Measurements from ENCODE around the gene HRAS. TPM values are rescaled to one million over a fixed set of nuclear protein-coding genes. Genes with fewer than 3 reads are reported as not detected.

The HRAS gene
- total RNA-seq, 1 donor from 2014 or later = 63.2 TPM

GRCh38 chr11:533586-534395 lies 1.6 kb downstream of the HRAS start:
- Histone ChIP-seq H3K27me3 (ENCODE audit: control insufficient read depth in 3 of 3, insufficient read depth in 3 of 3, low read length in 3 of 3) (peaks cover 0 to 22% (median 17%) of the 10 kb centered on the region in 3 donors), H3K9ac (ENCODE audit: low read depth in 1 of 3, low read length in 3 of 3) (peak overlapping the region; percentile 84 to 93 (median 91)), H3K9me3 (ENCODE audit: control insufficient read depth in 3 of 3, low read length in 3 of 3) (no peaks in the 10 kb centered on the region), H3K4me1 (ENCODE audit: control insufficient read depth in 3 of 3, insufficient read depth in 3 of 3, low read length in 3 of 3) (peaks cover 32 to 49% (median 45%) of the 10 kb centered on the region in 3 donors), H3K4me3 (ENCODE audit: low read length in 3 of 3) (peak overlapping the region; percentile 50 to 83 (median 81)), H3K36me3 (ENCODE audit: control insufficient read depth in 3 of 3, insufficient read depth in 3 of 3, low read length in 3 of 3) (peaks cover 18 to 25% (median 22%) of the 10 kb centered on the region in 3 donors), H3K27ac (ENCODE audit: low read depth, low read length) (peak overlapping the region; percentile 88)

- no peaks in the 10 kb centered on the region for H3K9me3 ChIP-seq (ENCODE audit: control insufficient read depth in 3 of 3, low read length in 3 of 3)
- H3K4me1 ChIP-seq (ENCODE audit: control insufficient read depth in 3 of 3, insufficient read depth in 3 of 3, low read length in 3 of 3) = peaks cover 33 to 54% (median 50%) of the 10 kb centered on the region in 3 donors
- H3K27ac ChIP-seq (ENCODE audit: low read depth, low read length) = no peak overlapping the region
- H3K36me3 ChIP-seq (ENCODE audit: control insufficient read depth in 3 of 3, insufficient read depth in 3 of 3, low read length in 3 of 3) = peaks cover 18 to 25% (median 22%) of the 10 kb centered on the region in 3 donors
- H3K9ac ChIP-seq (ENCODE audit: low read depth in 1 of 3, low read length in 3 of 3) = no peak overlapping the region
- no peak overlapping the region for H3K4me3 ChIP-seq (ENCODE audit: low read length in 3 of 3)
- peaks cover 0 to 15% (median 10%) of the 10 kb centered on the region in 3 donors for H3K27me3 ChIP-seq (ENCODE audit: control insufficient read depth in 3 of 3, insufficient read depth in 3 of 3, low read length in 3 of 3)
Measured at GRCh38 chr11:532986-533585, 2.3 kb downstream of the HRAS start.

GRCh38 chr11:532527-532985 lies 2.8 kb downstream of the HRAS start:
- Histone ChIP-seq H3K27me3 (ENCODE audit: control insufficient read depth in 3 of 3, insufficient read depth in 3 of 3, low read length in 3 of 3) (peaks cover 0 to 10% (median 5%) of the 10 kb centered on the region in 3 donors), H3K36me3 (ENCODE audit: control insufficient read depth in 3 of 3, insufficient read depth in 3 of 3, low read length in 3 of 3) (peaks cover 18 to 25% (median 22%) of the 10 kb centered on the region in 3 donors), H3K4me3 (ENCODE audit: low read length in 3 of 3) (no peak overlapping the region), H3K9me3 (ENCODE audit: control insufficient read depth in 3 of 3, low read length in 3 of 3) (no peaks in the 10 kb centered on the region), H3K27ac (ENCODE audit: low read depth, low read length) (no peak overlapping the region), H3K9ac (ENCODE audit: low read depth in 1 of 3, low read length in 3 of 3) (no peak overlapping the region), H3K4me1 (ENCODE audit: control insufficient read depth in 3 of 3, insufficient read depth in 3 of 3, low read length in 3 of 3) (peaks cover 31 to 48% (median 44%) of the 10 kb centered on the region in 3 donors)

GRCh38 chr11:531919-532526 lies 3.4 kb downstream of the HRAS start:
- Histone ChIP-seq H3K9me3 (ENCODE audit: control insufficient read depth in 3 of 3, low read length in 3 of 3) (no peaks in the 10 kb centered on the region), H3K27ac (ENCODE audit: low read depth, low read length) (no peak overlapping the region), H3K4me3 (ENCODE audit: low read length in 3 of 3) (no peak overlapping the region), H3K27me3 (ENCODE audit: control insufficient read depth in 3 of 3, insufficient read depth in 3 of 3, low read length in 3 of 3) (peaks cover 0 to 5% (median under 1%) of the 10 kb centered on the region in 3 donors), H3K4me1 (ENCODE audit: control insufficient read depth in 3 of 3, insufficient read depth in 3 of 3, low read length in 3 of 3) (peaks cover 26 to 43% (median 39%) of the 10 kb centered on the region in 3 donors), H3K9ac (ENCODE audit: low read depth in 1 of 3, low read length in 3 of 3) (no peak overlapping the region), H3K36me3 (ENCODE audit: control insufficient read depth in 3 of 3, insufficient read depth in 3 of 3, low read length in 3 of 3) (peaks cover 18 to 25% (median 22%) of the 10 kb centered on the region in 3 donors)

- H3K4me1 ChIP-seq (ENCODE audit: control insufficient read depth in 3 of 3, insufficient read depth in 3 of 3, low read length in 3 of 3) = peaks cover 22 to 39% (median 34%) of the 10 kb centered on the region in 3 donors
- no peaks in the 10 kb centered on the region for H3K27me3 ChIP-seq (ENCODE audit: control insufficient read depth in 3 of 3, insufficient read depth in 3 of 3, low read length in 3 of 3)
- no peaks in the 10 kb centered on the region for H3K9me3 ChIP-seq (ENCODE audit: control insufficient read depth in 3 of 3, low read length in 3 of 3)
- H3K4me3 ChIP-seq (ENCODE audit: low read length in 3 of 3) = no peak overlapping the region
- peaks cover 18 to 25% (median 22%) of the 10 kb centered on the region in 3 donors for H3K36me3 ChIP-seq (ENCODE audit: control insufficient read depth in 3 of 3, insufficient read depth in 3 of 3, low read length in 3 of 3)
- H3K27ac ChIP-seq (ENCODE audit: low read depth, low read length) = no peak overlapping the region
- H3K9ac ChIP-seq (ENCODE audit: low read depth in 1 of 3, low read length in 3 of 3) = no peak overlapping the region
Measured at GRCh38 chr11:530960-531831, 4.2 kb downstream of the HRAS start.

GRCh38 chr11:529728-530411 lies 5.5 kb downstream of the HRAS start:
- H3K9ac ChIP-seq (ENCODE audit: low read depth in 1 of 3, low read length in 3 of 3) = peak overlapping the region in 1 of 3 donors; percentile 74
- H3K27ac ChIP-seq (ENCODE audit: low read depth, low read length) = no peak overlapping the region
- H3K9me3 ChIP-seq (ENCODE audit: control insufficient read depth in 3 of 3, low read length in 3 of 3) = no peaks in the 10 kb centered on the region
- H3K4me3 ChIP-seq (ENCODE audit: low read length in 3 of 3) = no peak overlapping the region
- H3K27me3 ChIP-seq (ENCODE audit: control insufficient read depth in 3 of 3, insufficient read depth in 3 of 3, low read length in 3 of 3) = no peaks in the 10 kb centered on the region
- H3K36me3 ChIP-seq (ENCODE audit: control insufficient read depth in 3 of 3, insufficient read depth in 3 of 3, low read length in 3 of 3) = peaks cover 18 to 25% (median 22%) of the 10 kb centered on the region in 3 donors
- peaks cover 19 to 35% (median 29%) of the 10 kb centered on the region in 3 donors for H3K4me1 ChIP-seq (ENCODE audit: control insufficient read depth in 3 of 3, insufficient read depth in 3 of 3, low read length in 3 of 3)

- Histone ChIP-seq H3K36me3 (ENCODE audit: control insufficient read depth in 3 of 3, insufficient read depth in 3 of 3, low read length in 3 of 3) (peaks cover 18 to 25% (median 22%) of the 10 kb centered on the region in 3 donors), H3K27ac (ENCODE audit: low read depth, low read length) (no peak overlapping the region), H3K9me3 (ENCODE audit: control insufficient read depth in 3 of 3, low read length in 3 of 3) (no peaks in the 10 kb centered on the region), H3K4me3 (ENCODE audit: low read length in 3 of 3) (peak overlapping the region in 1 of 3 donors; percentile 56), H3K4me1 (ENCODE audit: control insufficient read depth in 3 of 3, insufficient read depth in 3 of 3, low read length in 3 of 3) (peaks cover 12 to 29% (median 23%) of the 10 kb centered on the region in 3 donors), H3K27me3 (ENCODE audit: control insufficient read depth in 3 of 3, insufficient read depth in 3 of 3, low read length in 3 of 3) (no peaks in the 10 kb centered on the region), H3K9ac (ENCODE audit: low read depth in 1 of 3, low read length in 3 of 3) (peak overlapping the region in 1 of 3 donors; percentile 74)
Measured at GRCh38 chr11:528815-529727, 6.3 kb downstream of the HRAS start.

- Histone ChIP-seq H3K36me3 (ENCODE audit: control insufficient read depth in 3 of 3, insufficient read depth in 3 of 3, low read length in 3 of 3) (peaks cover 14 to 20% (median 15%) of the 10 kb centered on the region in 3 donors), H3K4me1 (ENCODE audit: control insufficient read depth in 3 of 3, insufficient read depth in 3 of 3, low read length in 3 of 3) (peaks cover 7 to 21% (median 15%) of the 10 kb centered on the region in 3 donors), H3K9ac (ENCODE audit: low read depth in 1 of 3, low read length in 3 of 3) (peak overlapping the region in 1 of 3 donors; percentile 74), H3K4me3 (ENCODE audit: low read length in 3 of 3) (peak overlapping the region in 1 of 3 donors; percentile 56), H3K27me3 (ENCODE audit: control insufficient read depth in 3 of 3, insufficient read depth in 3 of 3, low read length in 3 of 3) (no peaks in the 10 kb centered on the region), H3K27ac (ENCODE audit: low read depth, low read length) (no peak overlapping the region), H3K9me3 (ENCODE audit: control insufficient read depth in 3 of 3, low read length in 3 of 3) (no peaks in the 10 kb centered on the region)
Measured at GRCh38 chr11:528166-528814, 7.1 kb downstream of the HRAS start.
